Loucy (cell line): ENCODE measurements around the gene ACBD3.

Experiments used
- EZH2phosphoT487 ChIP-seq: fragments of 200-600 bp; IDR thresholded peaks from 2 replicates; pipeline ENCODE4 v1.6.1; 2018; ENCODE audit warnings: antibody characterized with exemption, mild to moderate bottlenecking, moderate library complexity, borderline replicate concordance
- TF ChIP-seq, protein P1 (sequence below): fragments of 200-600 bp; sonication (generic); conservative IDR thresholded peaks from 2 replicates; pipeline ENCODE4 v1.5.1; 2014; ENCODE audit warnings: mild to moderate bottlenecking, antibody characterized with exemption, low read length

DNA sequence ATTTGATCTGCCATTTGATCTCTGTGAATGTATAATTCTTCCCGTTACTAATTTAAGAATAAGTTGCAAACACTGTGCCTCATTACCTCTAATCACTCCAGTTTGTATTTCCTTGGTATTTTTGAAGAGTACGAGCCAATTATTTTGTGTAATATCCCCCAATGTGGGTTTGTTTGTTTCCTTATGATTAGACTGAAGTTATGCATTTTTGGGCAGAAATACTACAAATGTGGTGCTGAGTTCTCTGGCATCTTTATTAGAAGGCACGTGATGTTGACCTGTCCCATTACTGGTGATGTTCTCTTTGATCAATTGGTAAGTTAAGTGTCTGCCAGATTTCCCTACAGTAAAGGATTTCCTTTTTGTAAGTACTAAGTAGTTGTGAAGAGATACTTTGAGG is 47.3 kb upstream of the ACBD3 start:
- TF ChIP-seq, protein P1, sequence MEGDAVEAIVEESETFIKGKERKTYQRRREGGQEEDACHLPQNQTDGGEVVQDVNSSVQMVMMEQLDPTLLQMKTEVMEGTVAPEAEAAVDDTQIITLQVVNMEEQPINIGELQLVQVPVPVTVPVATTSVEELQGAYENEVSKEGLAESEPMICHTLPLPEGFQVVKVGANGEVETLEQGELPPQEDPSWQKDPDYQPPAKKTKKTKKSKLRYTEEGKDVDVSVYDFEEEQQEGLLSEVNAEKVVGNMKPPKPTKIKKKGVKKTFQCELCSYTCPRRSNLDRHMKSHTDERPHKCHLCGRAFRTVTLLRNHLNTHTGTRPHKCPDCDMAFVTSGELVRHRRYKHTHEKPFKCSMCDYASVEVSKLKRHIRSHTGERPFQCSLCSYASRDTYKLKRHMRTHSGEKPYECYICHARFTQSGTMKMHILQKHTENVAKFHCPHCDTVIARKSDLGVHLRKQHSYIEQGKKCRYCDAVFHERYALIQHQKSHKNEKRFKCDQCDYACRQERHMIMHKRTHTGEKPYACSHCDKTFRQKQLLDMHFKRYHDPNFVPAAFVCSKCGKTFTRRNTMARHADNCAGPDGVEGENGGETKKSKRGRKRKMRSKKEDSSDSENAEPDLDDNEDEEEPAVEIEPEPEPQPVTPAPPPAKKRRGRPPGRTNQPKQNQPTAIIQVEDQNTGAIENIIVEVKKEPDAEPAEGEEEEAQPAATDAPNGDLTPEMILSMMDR: no peak
- TF ChIP-seq EZH2phosphoT487: no peak
